Esophagus (tissue), 2 donors: ENCODE measurements around the gene ANXA6. TPM values are rescaled to one million over a fixed set of nuclear protein-coding genes. Genes with fewer than 3 reads are reported as not detected.

Source experiments
- H3K27ac ChIP-seq, 2 donors: one replicate each; pipeline ENCODE4 v1.5.1; 2013; ENCODE audit warnings: low read depth in 2 of 2, mild to moderate bottlenecking in 2 of 2, inconsistent platforms in 1 of 2, low read length in 1 of 2, moderate library complexity in 1 of 2
- H3K27me3 ChIP-seq, 2 donors: one replicate each; pipeline ENCODE4 v1.6.1; 2013; ENCODE audit warnings: low read length in 2 of 2, control low read depth in 1 of 2, mild to moderate bottlenecking in 1 of 2; ENCODE audit not compliant: insufficient read depth in 2 of 2, control insufficient read depth in 1 of 2
- H3K36me3 ChIP-seq, 2 donors: one replicate each; pipeline ENCODE4 v1.6.1; 2013; ENCODE audit warnings: low read length in 1 of 2; ENCODE audit not compliant: control insufficient read depth in 2 of 2, insufficient read depth in 2 of 2
- H3K4me1 ChIP-seq, 2 donors: one replicate each; pipeline ENCODE4 v1.6.1; 2013; ENCODE audit warnings: low read length in 1 of 2; ENCODE audit not compliant: control insufficient read depth in 2 of 2, insufficient read depth in 2 of 2
- H3K4me3 ChIP-seq, 2 donors: one replicate each; pipeline ENCODE4 v1.5.1; 2013; ENCODE audit warnings: low read length in 2 of 2, mild to moderate bottlenecking in 2 of 2, low read depth in 1 of 2, moderate library complexity in 1 of 2
- H3K9me3 ChIP-seq, 2 donors: one replicate each; pipeline ENCODE4 v1.6.1; 2013; ENCODE audit warnings: mild to moderate bottlenecking in 2 of 2, low read depth in 1 of 2, low read length in 1 of 2, moderate library complexity in 1 of 2; ENCODE audit not compliant: control insufficient read depth in 2 of 2, insufficient read depth in 1 of 2
- WGBS, 2 donors: extraction: QIAGEN DNeasy Blood & Tissue Kit; methylation state at CpG; one replicate each; pipeline ENCODE4 v1.1.7; 2013; 5-methylcytosine and 5-hydroxymethylcytosine counted together
- polyA plus RNA-seq, 2 donors: library from polyadenylated mRNA; stranded (reverse); fragments of 200-250 nt; gene quantifications; one replicate each; pipeline ENCODE4 v1.2.3, GENCODE V29; 2013
- donor health status: healthy with polysubstance abuse.
- donor health status: Bipolar disorder and iron deficiency.

ANXA6 gene
- polyA plus RNA-seq, 2 donors, result 10.7 to 23.2 TPM

GRCh38 chr5:151155775-151156506 is 1.6 kb downstream of the ANXA6 start:
- H3K36me3 ChIP-seq, result no peaks in the 10 kb centered on the region
- H3K27me3 ChIP-seq, result no peaks in the 10 kb centered on the region
- peaks cover 0 to 5% of the 10 kb centered on the region in 2 donors for H3K4me1 ChIP-seq
- 31 to 44% methylated on average over 9 of the region's 9 CpGs for WGBS, 2 donors
- H3K4me3 ChIP-seq, result peak overlapping the region; percentile 28 to 44
- H3K27ac ChIP-seq, result peak overlapping the region; percentile 83
- no peaks in the 10 kb centered on the region for H3K9me3 ChIP-seq

GRCh38 chr5:151154931-151155774 is 2.4 kb downstream of the ANXA6 start:
- Histone ChIP-seq H3K36me3 (no peaks in the 10 kb centered on the region), H3K4me3 (peak overlapping the region in 1 of 2 donors; percentile 44), H3K4me1 (peaks cover 0 to 13% of the 10 kb centered on the region in 2 donors), H3K27ac (peak overlapping the region; percentile 83), H3K9me3 (no peaks in the 10 kb centered on the region), H3K27me3 (no peaks in the 10 kb centered on the region)
- WGBS, 2 donors, result 55 to 56% methylated on average over 9 of the region's 9 CpGs

GRCh38 chr5:151153766-151154272 is 3.8 kb downstream of the ANXA6 start:
- H3K27ac ChIP-seq, result no peak overlapping the region
- no peaks in the 10 kb centered on the region for H3K36me3 ChIP-seq
- 63 to 68% methylated on average over 3 of the region's 3 CpGs for WGBS, 2 donors
- no peak overlapping the region for H3K4me3 ChIP-seq
- H3K9me3 ChIP-seq, result no peaks in the 10 kb centered on the region
- no peaks in the 10 kb centered on the region for H3K27me3 ChIP-seq
- H3K4me1 ChIP-seq, result peaks cover 0 to 13% of the 10 kb centered on the region in 2 donors

DNA sequence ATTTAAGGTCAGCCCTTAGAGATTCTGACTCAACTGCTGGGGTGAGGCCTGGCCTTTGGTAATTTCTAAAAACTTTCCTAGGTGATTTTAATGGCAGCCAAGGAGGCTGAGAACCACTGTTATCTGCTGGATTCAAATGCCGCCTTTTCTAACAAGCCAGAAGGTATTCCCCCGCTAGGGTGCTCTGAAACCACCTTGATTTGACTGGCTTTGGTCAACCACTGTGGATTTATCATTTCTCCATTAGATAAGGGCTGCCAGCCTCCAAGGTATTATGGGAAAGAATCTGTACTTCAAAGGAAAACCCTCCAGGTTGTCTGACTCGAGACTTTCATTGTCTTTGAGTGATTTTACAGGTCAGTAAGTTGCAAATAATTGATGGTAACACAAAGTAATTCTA is 4.3 kb downstream of the ANXA6 start:
- Histone ChIP-seq H3K27me3 (no peaks in the 10 kb centered on the region), H3K4me1 (peaks cover 0 to 13% of the 10 kb centered on the region in 2 donors), H3K4me3 (no peak overlapping the region), H3K36me3 (no peaks in the 10 kb centered on the region), H3K9me3 (no peaks in the 10 kb centered on the region), H3K27ac (no peak overlapping the region)
- 77 to 79% methylated on average over 3 of the region's 3 CpGs for WGBS, 2 donors

- H3K9me3 ChIP-seq, result no peaks in the 10 kb centered on the region
- peaks cover 0 to 8% of the 10 kb centered on the region in 2 donors for H3K4me1 ChIP-seq
- no peaks in the 10 kb centered on the region for H3K36me3 ChIP-seq
- 56 to 65% methylated on average over 5 of the region's 5 CpGs for whole genome bisulfite sequencing, 2 donors
- peak overlapping the region; percentile 11 to 66 for H3K27ac ChIP-seq
- no peaks in the 10 kb centered on the region for H3K27me3 ChIP-seq
- no peak overlapping the region for H3K4me3 ChIP-seq
Observed at GRCh38 chr5:151151793-151152192, 5.8 kb downstream of the ANXA6 start.

DNA sequence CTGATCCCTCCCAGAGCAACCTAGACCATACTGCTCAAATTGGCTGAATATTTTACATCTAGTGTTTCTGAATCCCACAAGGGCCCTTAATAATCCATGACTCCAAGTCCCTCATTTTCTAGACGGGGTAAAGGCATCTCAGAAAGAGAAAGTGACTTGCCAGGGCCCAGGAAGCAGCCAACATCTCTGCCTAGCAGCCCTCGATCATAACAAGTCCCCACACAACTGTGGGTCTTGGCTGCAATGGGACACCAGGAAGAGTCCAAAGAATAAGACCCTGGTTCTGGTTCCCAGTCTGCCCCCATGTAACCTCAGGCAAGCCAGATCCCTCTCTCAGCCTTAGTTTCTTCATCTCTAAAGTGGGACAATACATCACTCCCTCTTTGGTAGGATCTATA is 6.3 kb downstream of the ANXA6 start:
- H3K9me3 ChIP-seq, result no peaks in the 10 kb centered on the region
- 34 to 48% methylated on average over 2 of the region's 2 CpGs for WGBS, 2 donors
- no peak overlapping the region for H3K4me3 ChIP-seq
- H3K4me1 ChIP-seq, result peaks cover 0 to 8% of the 10 kb centered on the region in 2 donors
- H3K36me3 ChIP-seq, result no peaks in the 10 kb centered on the region
- no peaks in the 10 kb centered on the region for H3K27me3 ChIP-seq
- H3K27ac ChIP-seq, result peak overlapping the region; percentile 66

- Histone ChIP-seq H3K4me3 (no peak overlapping the region), H3K27me3 (no peaks in the 10 kb centered on the region), H3K4me1 (peaks cover 2 to 8% of the 10 kb centered on the region in 2 donors), H3K36me3 (no peaks in the 10 kb centered on the region), H3K9me3 (no peaks in the 10 kb centered on the region), H3K27ac (peak overlapping the region; percentile 66)
- 25 to 37% methylated on average over 5 of the region's 5 CpGs for WGBS, 2 donors
Observed at GRCh38 chr5:151150471-151151262, 6.9 kb downstream of the ANXA6 start.

DNA sequence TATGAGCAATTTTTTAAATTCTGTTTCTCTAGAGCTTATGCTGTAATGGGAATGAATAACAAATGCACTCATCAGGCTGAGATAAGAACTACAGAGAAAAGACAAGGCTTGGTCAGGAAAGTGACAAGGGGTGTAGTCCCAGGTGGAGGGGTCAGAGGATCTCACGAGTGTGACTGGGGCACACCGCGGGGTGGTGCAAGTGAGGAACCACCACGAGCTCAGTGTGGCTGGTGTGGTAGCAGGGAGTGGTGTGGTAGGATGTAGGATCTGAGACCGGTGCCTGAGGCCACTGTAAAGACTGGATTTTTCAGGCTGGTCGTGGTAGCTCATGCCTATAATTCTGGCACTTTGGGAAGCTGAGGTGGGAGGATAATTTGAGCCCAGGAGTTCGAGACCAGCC is 9.0 kb downstream of the ANXA6 start:
- H3K36me3 ChIP-seq, result peaks cover 0 to 2% of the 10 kb centered on the region in 2 donors
- WGBS, 2 donors, result 67 to 83% methylated on average over 7 of the region's 7 CpGs
- H3K4me1 ChIP-seq, result peaks cover 6 to 8% of the 10 kb centered on the region in 2 donors

GRCh38 chr5:151147033-151147432 is 10.5 kb downstream of the ANXA6 start:
- no peak overlapping the region for H3K4me3 ChIP-seq
- H3K27me3 ChIP-seq, result no peaks in the 10 kb centered on the region
- WGBS, 2 donors, result 94 to 96% methylated on average over 4 of the region's 4 CpGs

More for the DNA sequence above, 9.0 kb downstream of the ANXA6 start:
- no peak overlapping the region for H3K4me3 ChIP-seq
- no peak overlapping the region for H3K27ac ChIP-seq
- H3K9me3 ChIP-seq, result no peaks in the 10 kb centered on the region
- H3K27me3 ChIP-seq, result no peaks in the 10 kb centered on the region

More at GRCh38 chr5:151147033-151147432, 10.5 kb downstream of the ANXA6 start:
- Histone ChIP-seq H3K9me3 (no peaks in the 10 kb centered on the region), H3K36me3 (peaks cover 0 to 2% of the 10 kb centered on the region in 2 donors), H3K4me1 (peaks cover 6 to 8% of the 10 kb centered on the region in 2 donors), H3K27ac (no peak overlapping the region)
